Measurements from ENCODE around the gene TTC28. TPM values are rescaled to one million over a fixed set of nuclear protein-coding genes. Genes with fewer than 3 reads are reported as not detected.

Gene TTC28
- total and polyA plus RNA-seq, 12 donors = 3.4 to 75.6 (median 28.6) TPM

DNA sequence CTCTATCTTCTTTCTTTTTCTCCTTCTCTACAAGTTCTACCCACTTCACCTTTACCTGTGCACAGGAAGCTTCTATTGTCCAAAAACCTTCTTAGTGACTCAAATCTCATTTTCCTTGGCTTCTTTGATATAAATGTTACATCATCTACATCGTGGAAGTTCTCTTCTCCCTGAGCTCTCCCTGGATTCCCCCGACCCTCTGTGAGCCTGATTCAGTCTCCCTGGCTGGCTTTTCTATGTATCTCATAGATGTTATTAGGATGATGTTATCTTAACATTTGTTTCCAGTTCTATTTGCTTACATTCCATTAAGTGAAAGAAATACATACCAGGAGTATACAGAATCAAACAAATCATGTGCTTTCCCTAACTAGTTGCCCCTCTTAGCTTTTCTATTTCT lies 524.8 kb downstream of the TTC28 start:
- TF ChIP-seq, protein P1, sequence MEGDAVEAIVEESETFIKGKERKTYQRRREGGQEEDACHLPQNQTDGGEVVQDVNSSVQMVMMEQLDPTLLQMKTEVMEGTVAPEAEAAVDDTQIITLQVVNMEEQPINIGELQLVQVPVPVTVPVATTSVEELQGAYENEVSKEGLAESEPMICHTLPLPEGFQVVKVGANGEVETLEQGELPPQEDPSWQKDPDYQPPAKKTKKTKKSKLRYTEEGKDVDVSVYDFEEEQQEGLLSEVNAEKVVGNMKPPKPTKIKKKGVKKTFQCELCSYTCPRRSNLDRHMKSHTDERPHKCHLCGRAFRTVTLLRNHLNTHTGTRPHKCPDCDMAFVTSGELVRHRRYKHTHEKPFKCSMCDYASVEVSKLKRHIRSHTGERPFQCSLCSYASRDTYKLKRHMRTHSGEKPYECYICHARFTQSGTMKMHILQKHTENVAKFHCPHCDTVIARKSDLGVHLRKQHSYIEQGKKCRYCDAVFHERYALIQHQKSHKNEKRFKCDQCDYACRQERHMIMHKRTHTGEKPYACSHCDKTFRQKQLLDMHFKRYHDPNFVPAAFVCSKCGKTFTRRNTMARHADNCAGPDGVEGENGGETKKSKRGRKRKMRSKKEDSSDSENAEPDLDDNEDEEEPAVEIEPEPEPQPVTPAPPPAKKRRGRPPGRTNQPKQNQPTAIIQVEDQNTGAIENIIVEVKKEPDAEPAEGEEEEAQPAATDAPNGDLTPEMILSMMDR (IDR thresholded peaks at IDR 0.05) = no peak
- no peak for TF ChIP-seq POLR2A (IDR thresholded peaks at IDR 0.05)
- Histone ChIP-seq H3K27ac (no peak overlapping the region), H3K27me3 (no peaks in the 10 kb centered on the region), H3K4me3 (no peak overlapping the region), H3K36me3 (replicated peaks in 1 of 2) (no peaks in the 10 kb centered on the region), H3K9me3 (replicated peaks in 1 of 3) (peaks cover 0 to 5% (median 0%) of the 10 kb centered on the region in 3 donors), H3K4me1 (replicated peaks in 1 of 2) (no peaks in the 10 kb centered on the region)
- intact Hi-C loops (cut with DNase I) = no loop called here
- 73 to 94% (median 77%) methylated on average over 2 of the region's 2 CpGs for WGBS, 4 donors
- DNase-seq = no peak

DNA sequence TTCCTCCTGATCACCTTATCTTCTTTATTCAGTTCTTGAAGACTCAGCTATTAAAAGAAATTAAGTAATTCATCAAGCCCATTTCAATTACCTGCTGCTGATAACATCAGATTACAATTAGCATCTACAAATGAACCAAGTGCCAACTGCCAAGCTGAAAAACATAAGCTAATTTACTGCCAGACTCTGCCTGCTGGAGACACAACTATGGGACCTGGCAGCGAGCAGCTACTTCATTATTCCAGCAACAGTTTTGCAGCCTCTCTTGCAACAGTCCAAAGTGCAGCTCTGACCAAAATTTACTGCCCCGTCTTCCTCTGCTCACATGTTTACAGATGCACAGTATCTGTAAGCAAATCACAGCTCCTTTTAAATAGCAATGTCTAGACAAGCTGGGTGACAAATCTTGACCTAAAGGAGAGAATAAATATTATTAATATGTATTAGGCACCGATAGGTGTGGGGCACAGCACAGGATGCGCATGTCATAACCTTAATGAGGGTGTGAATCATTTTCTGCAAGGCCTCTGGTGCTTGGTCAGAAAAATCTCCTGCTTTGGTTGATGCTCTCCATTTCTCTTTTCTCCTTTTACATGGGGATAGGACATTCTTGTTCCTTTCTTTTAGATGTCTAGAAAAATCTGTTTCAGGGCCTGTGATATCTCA lies 528.4 kb downstream of the TTC28 start:
- Histone ChIP-seq H3K4me1 (replicated peaks in 1 of 2) (peaks cover 0 to 11% of the 10 kb centered on the region in 2 donors), H3K27ac (no peak overlapping the region), H3K27me3 (no peaks in the 10 kb centered on the region), H3K4me3 (no peak overlapping the region), H3K9me3 (replicated peaks in 1 of 3) (no peaks in the 10 kb centered on the region), H3K36me3 (replicated peaks in 1 of 2) (no peaks in the 10 kb centered on the region)
- no peak for TF ChIP-seq POLR2A (IDR thresholded peaks at IDR 0.05)
- TF ChIP-seq, protein P1 (IDR thresholded peaks at IDR 0.05) = no peak
- 90 to 95% (median 92%) methylated on average over 4 of the region's 4 CpGs for WGBS, 4 donors
- intact Hi-C loops (cut with DNase I) = no loop called here
- no peak for DNase-seq

DNA sequence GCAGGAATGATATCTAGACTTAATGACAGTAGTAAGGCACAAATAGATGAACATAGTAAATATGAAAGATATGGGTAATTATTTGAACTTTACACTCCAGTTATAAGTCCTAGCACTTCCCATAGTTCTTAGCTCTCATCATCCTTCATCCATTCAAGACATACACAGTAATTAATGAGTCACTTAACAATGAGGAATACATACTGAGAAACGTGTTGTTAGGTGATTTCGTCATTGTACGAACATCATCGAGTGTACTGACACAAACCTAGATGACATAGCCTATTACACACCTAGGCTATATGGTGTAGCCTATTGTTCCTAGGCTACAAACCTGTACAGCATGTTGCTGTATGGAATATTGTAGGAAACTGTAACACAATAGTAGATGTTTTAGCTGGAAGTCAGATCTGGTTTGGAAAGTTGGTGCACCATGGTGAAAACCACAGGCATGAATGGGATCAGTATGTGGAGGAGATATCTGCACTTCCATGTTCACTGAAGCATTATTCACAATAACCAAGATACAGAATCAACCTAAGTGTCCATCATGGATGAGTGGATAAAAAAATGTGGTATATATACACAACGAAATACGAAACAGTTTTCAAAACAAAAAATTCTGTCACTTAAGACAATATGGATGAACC lies 530.7 kb downstream of the TTC28 start:
- no peak overlapping the region for H3K27ac ChIP-seq
- 87 to 90% (median 89%) methylated on average over 6 of the region's 6 CpGs for WGBS, 4 donors
- H3K27me3 ChIP-seq = no peaks in the 10 kb centered on the region
- H3K36me3 ChIP-seq (replicated peaks in 1 of 2) = no peaks in the 10 kb centered on the region
- intact Hi-C loops (cut with DNase I) = no loop called here
- no peaks in the 10 kb centered on the region for H3K9me3 ChIP-seq (replicated peaks in 1 of 3)
- H3K4me3 ChIP-seq = no peak overlapping the region
- DNase-seq = no peak
- no peak for TF ChIP-seq POLR2A (IDR thresholded peaks at IDR 0.05)
- TF ChIP-seq, protein P1 (IDR thresholded peaks at IDR 0.05) = no peak
- peaks cover 0 to 20% of the 10 kb centered on the region in 2 donors for H3K4me1 ChIP-seq (replicated peaks in 1 of 2)

DNA sequence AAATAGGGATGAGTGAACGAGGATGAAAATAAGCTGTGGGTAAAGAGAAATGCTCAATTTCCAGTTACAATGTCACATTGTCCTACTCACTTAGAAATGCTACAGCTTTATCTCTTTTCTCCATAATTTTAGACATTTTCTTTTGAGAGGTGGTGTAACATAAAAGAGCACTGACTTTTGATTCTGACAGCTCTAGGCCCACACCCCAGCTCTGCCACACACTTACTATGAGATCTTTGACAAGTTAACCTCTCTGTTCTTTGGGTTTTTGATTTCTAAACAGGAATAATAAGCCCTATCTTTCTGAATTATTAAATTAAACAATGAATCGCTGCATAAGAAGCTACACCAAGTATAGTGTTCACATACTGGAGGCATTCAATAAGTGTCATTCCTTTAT lies 532.2 kb downstream of the TTC28 start:
- intact Hi-C loops (cut with DNase I) = no loop called here
- H3K4me1 ChIP-seq (replicated peaks in 1 of 2) = peaks cover 6 to 33% of the 10 kb centered on the region in 2 donors
- H3K36me3 ChIP-seq (replicated peaks in 1 of 2) = no peaks in the 10 kb centered on the region
- H3K9me3 ChIP-seq (replicated peaks in 1 of 3) = no peaks in the 10 kb centered on the region
- TF ChIP-seq POLR2A (IDR thresholded peaks at IDR 0.05) = no peak
- TF ChIP-seq, protein P1 (IDR thresholded peaks at IDR 0.05) = no peak
- no peak overlapping the region for H3K4me3 ChIP-seq
- 82 to 94% (median 87%) methylated on average over 2 of the region's 2 CpGs for WGBS, 4 donors
- DNase-seq = no peak
- no peak overlapping the region for H3K27ac ChIP-seq
- H3K27me3 ChIP-seq = no peaks in the 10 kb centered on the region
